ENCODE data around the gene SSTR3.

- TF ChIP-seq CTCF (IDR thresholded peaks at IDR 0.05) (no peak), POLR2AphosphoS5 (IDR thresholded peaks at IDR 0.05) (no peak)
Observed at GRCh38 chr22:37182101-37182948, 30.0 kb downstream of the SSTR3 start.

All from sigmoid colon (tissue), 4 donors.